ENCODE measurements around the gene PRR13.

DNA sequence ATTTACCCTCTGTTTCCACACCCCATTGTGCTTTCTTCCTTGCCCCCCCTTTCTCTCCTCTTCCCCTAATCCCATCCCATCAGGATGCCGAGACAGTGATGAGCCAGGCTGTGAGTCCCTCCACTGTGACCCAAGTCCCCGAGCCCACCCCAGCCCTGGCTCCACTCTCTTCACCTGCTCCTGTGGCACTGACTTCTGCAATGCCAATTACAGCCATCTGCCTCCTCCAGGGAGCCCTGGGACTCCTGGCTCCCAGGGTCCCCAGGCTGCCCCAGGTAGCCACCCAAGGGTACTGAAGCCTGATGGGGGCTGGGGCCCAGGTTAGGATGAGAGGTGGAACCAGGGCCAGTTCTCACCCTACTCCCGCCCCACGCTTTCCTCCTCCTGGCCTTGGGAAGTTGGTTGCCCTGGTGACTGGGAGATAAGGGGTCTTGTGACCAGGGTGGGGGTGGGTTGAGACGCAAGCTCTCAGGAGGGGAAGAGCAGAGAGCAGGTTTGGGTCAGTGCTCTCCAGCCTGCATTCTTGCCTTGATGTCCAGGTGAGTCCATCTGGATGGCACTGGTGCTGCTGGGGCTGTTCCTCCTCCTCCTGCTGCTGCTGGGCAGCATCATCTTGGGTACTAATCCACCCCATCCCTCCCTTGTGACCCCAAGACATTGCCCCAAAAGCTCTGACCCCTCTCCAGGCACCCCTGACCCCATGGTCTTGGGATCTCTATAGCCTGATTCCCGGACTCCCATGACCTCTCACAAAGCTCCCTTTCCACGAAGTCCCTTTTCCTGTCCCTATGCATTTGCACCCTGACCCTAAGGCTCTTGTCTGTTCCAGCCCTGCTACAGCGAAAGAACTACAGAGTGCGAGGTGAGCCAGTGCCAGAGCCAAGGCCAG, 16.7 kb upstream of the PRR13 start:
- TF ChIP-seq SIX1 (CRISPR knock-in tag; IDR thresholded peaks at IDR 0.05; ENCODE audit: borderline replicate concordance) (no peak), PHF8 (CRISPR knock-in tag; IDR thresholded peaks at IDR 0.05) (no peak), IKZF1 (IDR thresholded peaks at IDR 0.05) (no peak), DR1 (CRISPR knock-in tag; IDR thresholded peaks at IDR 0.05) (no peak), SALL1 (CRISPR knock-in tag; IDR thresholded peaks at IDR 0.05) (no peak)

Measured in HepG2 (cell line).